Fibroblast of lung (primary cell): ENCODE results near the gene SERPIND1.
"Not testable (repeated sequence)": the region's sequence is repeated elsewhere in the genome, so short reads cannot be mapped to it uniquely, and the experiment has no call there.

Source experiments
- CTCF ChIP-seq, 2 donors: IDR thresholded peaks in 1 of 2; conservative IDR thresholded peaks in 1 of 2; 1 replicate in 1 of 2; 2 replicates in 1 of 2; pipeline ENCODE4 v1.5.1; 2011 to 2012; ENCODE audit warnings: low read length in 2 of 2, control low read depth in 1 of 2, inconsistent platforms in 1 of 2, low read depth in 1 of 2, mild to moderate bottlenecking in 1 of 2
- EZH2 ChIP-seq: IDR thresholded peaks from 2 replicates; pipeline ENCODE4 v1.5.1; 2012; ENCODE audit warnings: low read length, control low read depth, mild to moderate bottlenecking; ENCODE audit errors: missing control alignments

- TF ChIP-seq CTCF (conservative IDR thresholded peaks at IDR 0.05 in 1 of 2, IDR thresholded peaks at IDR 0.05 in 1 of 2; ENCODE audit: low read depth in 1 of 2, low read length in 2 of 2); EZH2: not testable (repeated sequence)
Observed at GRCh38 chr22:20732431-20732830, 41.5 kb upstream of the SERPIND1 start.
